GM23338 (cell line): ENCODE results near the gene ZNF48. TPM values are rescaled to one million over a fixed set of nuclear protein-coding genes. Genes with fewer than 3 reads are reported as not detected.

Source experiments
- ATAC-seq: fragments of 200-7000 bp; cut with Tn5 transposase; 3 replicates; pipeline ENCODE4 v1.9.1; 2020
- DNase-seq: peaks from one replicate; pipeline ENCODE4 v3.0.0-alpha.2; 2015; ENCODE audit warnings: low spot score
- H2AFZ ChIP-seq: fragments of 200-600 bp; sonication (generic); 2 replicates; pipeline ENCODE4 v1.8.0; 2016; ENCODE audit warnings: antibody characterized with exemption, mild to moderate bottlenecking, moderate library complexity
- H3F3A ChIP-seq: fragments of 200-600 bp; sonication (generic); replicated peaks from 2 replicates; pipeline ENCODE4 v1.8.0; 2017; ENCODE audit warnings: antibody characterized with exemption, mixed run types, low read depth
- H3K27ac ChIP-seq: fragments of 200-600 bp; sonication (generic); 2 replicates; pipeline ENCODE4 v1.6.1; 2016; ENCODE audit warnings: low read depth
- H3K27me3 ChIP-seq: fragments of 200-600 bp; sonication (generic); 2 replicates; pipeline ENCODE4 v1.8.0; 2016; ENCODE audit warnings: mild to moderate bottlenecking, mixed run types, moderate library complexity; ENCODE audit not compliant: insufficient read depth
- H3K36me3 ChIP-seq: fragments of 200-600 bp; sonication (generic); 2 replicates; pipeline ENCODE4 v1.8.0; 2016; ENCODE audit warnings: mild to moderate bottlenecking; ENCODE audit not compliant: insufficient read depth
- H3K4me1 ChIP-seq: fragments of 200-600 bp; sonication (generic); 2 replicates; pipeline ENCODE4 v1.8.0; 2016; ENCODE audit warnings: mild to moderate bottlenecking, moderate library complexity; ENCODE audit not compliant: insufficient read depth
- H3K4me2 ChIP-seq: fragments of 200-600 bp; sonication (generic); 2 replicates; pipeline ENCODE4 v1.7.1; 2017; ENCODE audit warnings: mixed run types
- H3K4me3 ChIP-seq: fragments of 200-600 bp; sonication (generic); 2 replicates; pipeline ENCODE4 v1.6.1; 2016; ENCODE audit warnings: mixed run types
- H3K79me2 ChIP-seq: fragments of 200-600 bp; sonication (generic); replicated peaks from 2 replicates; pipeline ENCODE4 v1.8.0; 2017; ENCODE audit warnings: mild to moderate bottlenecking; ENCODE audit not compliant: insufficient read depth
- H3K9me2 ChIP-seq: fragments of 200-600 bp; sonication (generic); 2 replicates; pipeline ENCODE4 v1.8.0; 2017; ENCODE audit not compliant: insufficient read depth
- H4K20me1 ChIP-seq: fragments of 200-600 bp; sonication (generic); replicated peaks from 2 replicates; pipeline ENCODE4 v1.8.0; 2017; ENCODE audit warnings: mild to moderate bottlenecking; ENCODE audit not compliant: insufficient read depth
- H3K27ac Mint-ChIP-seq: 2 replicates; pipeline ENCODE4 v1.8.0; 2020; ENCODE audit warnings: inconsistent platforms, mild to moderate bottlenecking, moderate library complexity, mixed read lengths
- H3K27me3 Mint-ChIP-seq: 3 replicates; pipeline ENCODE4 v1.8.0; 2022; ENCODE audit warnings: low read depth, mild to moderate bottlenecking, moderate library complexity, mixed read lengths, inconsistent platforms; ENCODE audit not compliant: insufficient read depth, poor library complexity
- H3K36me3 Mint-ChIP-seq: 3 replicates; pipeline ENCODE4 v1.8.0; 2021; ENCODE audit warnings: low read depth, mild to moderate bottlenecking, inconsistent platforms, moderate library complexity, mixed read lengths
- H3K4me1 Mint-ChIP-seq: 3 replicates; pipeline ENCODE4 v1.8.0; 2020; ENCODE audit warnings: mild to moderate bottlenecking, inconsistent platforms, mixed read lengths
- H3K4me3 Mint-ChIP-seq: 3 replicates; pipeline ENCODE4 v1.8.0; 2021; ENCODE audit warnings: moderate library complexity, mild to moderate bottlenecking, inconsistent platforms, mixed read lengths
- H3K9me3 Mint-ChIP-seq: 3 replicates; pipeline ENCODE4 v1.8.0; 2020; ENCODE audit warnings: moderate library complexity, mild to moderate bottlenecking, inconsistent platforms, mixed read lengths
- CREB1 ChIP-seq: fragments of 250-450 bp; sonication (Bioruptor Pico); IDR thresholded peaks from 2 replicates; pipeline ENCODE4 v1.5.0; 2020; ENCODE audit warnings: low read depth, mild to moderate bottlenecking, moderate library complexity
- EZH2 ChIP-seq: fragments of 200-600 bp; sonication (generic); IDR thresholded peaks from one replicate; pipeline ENCODE4 v1.8.0; 2017; ENCODE audit warnings: antibody characterized with exemption, mild to moderate bottlenecking, low read depth; ENCODE audit not compliant: unreplicated experiment
- JUNB ChIP-seq: IDR thresholded peaks from one replicate; pipeline ENCODE4 v1.6.1; 2016; ENCODE audit warnings: antibody characterized with exemption; ENCODE audit not compliant: unreplicated experiment
- STAT1 ChIP-seq: IDR thresholded peaks from one replicate; pipeline ENCODE4 v1.6.1; 2016; ENCODE audit warnings: antibody characterized with exemption; ENCODE audit not compliant: unreplicated experiment
- ZNF331 ChIP-seq: fragments of 250-450 bp; sonication (Bioruptor Pico); IDR thresholded peaks from 2 replicates; pipeline ENCODE4 v1.5.0; 2020; ENCODE audit warnings: low read depth, mild to moderate bottlenecking, moderate library complexity
- polyA plus RNA-seq: library from polyadenylated mRNA; unstranded; fragments of >200 nt; fragmentation: Nextera tagmentation; extraction: Ambion mirVana; gene quantifications from 2 replicates; pipeline ENCODE4 v1.2.1, GENCODE V29; 2016
- total RNA-seq: library from RNA; depleted of rRNA; stranded (reverse); fragments of >200 nt; shearing (Covaris generic); gene quantifications from 2 replicates; pipeline ENCODE4 v1.2.3, GENCODE V29; 2014
- TF ChIP-seq, protein P1 (sequence below): IDR thresholded peaks from one replicate; pipeline ENCODE4 v1.6.1; 2018; ENCODE audit warnings: antibody characterized with exemption; ENCODE audit not compliant: unreplicated experiment
- TF ChIP-seq, protein P2 (sequence below), 2 experiments: fragments of 200-600 bp in 1 of 2; sonication (generic) in 1 of 2; conservative IDR thresholded peaks; 2 replicates each; pipeline versions ENCODE4 v1.5.1 to v1.6.1; 2016 to 2017; ENCODE audit warnings: antibody characterized with exemption in 2 of 2, low read depth in 2 of 2, mild to moderate bottlenecking in 2 of 2, moderate library complexity in 1 of 2

Gene ZNF48
- total and polyA plus RNA-seq, 2 experiments from 2014 or later: 4.8 to 44.3 TPM

DNA sequence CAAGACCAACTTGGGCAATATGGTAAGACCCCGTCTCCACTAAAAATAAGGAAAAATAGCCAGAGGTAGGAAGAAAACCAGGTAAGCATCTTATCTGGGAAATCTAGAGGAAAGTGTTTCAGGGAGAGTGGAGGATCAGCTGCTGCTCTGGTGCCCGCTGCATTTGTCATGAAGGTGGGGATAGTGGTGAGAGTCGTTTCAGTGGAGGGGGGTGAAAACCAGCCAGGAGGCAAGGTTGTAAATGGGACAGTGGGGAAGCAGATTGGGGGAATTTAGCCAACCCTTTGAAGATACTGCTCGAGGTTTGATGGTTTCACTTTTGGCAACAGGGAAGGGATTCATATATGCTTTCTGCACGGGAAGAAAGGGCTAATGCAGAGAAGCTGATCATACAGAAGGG lies 25.8 kb downstream of the ZNF48 start:
- no peaks in the 10 kb centered on the region for H3K9me3 Mint-ChIP-seq
- no peak for DNase-seq
- H3K4me3 Mint-ChIP-seq: no peak overlapping the region
- no peak overlapping the region for H3K4me3 ChIP-seq
- ATAC-seq: no peak
- peaks cover 30% of the 10 kb centered on the region for H3F3A ChIP-seq
- no peak overlapping the region for H3K4me2 ChIP-seq
- H3K4me1 ChIP-seq: no peaks in the 10 kb centered on the region; the same call in 1 of the 2 replicates
- no peaks in the 10 kb centered on the region for H3K9me2 ChIP-seq
- H3K36me3 ChIP-seq: peaks cover 15% of the 10 kb centered on the region
- H3K36me3 Mint-ChIP-seq: peaks cover 56% of the 10 kb centered on the region
- H2AFZ ChIP-seq: no peak overlapping the region
- H4K20me1 ChIP-seq: peaks cover 26% of the 10 kb centered on the region
- H3K4me1 Mint-ChIP-seq: peaks cover 14% of the 10 kb centered on the region
- no peak overlapping the region for H3K27ac ChIP-seq
- no peaks in the 10 kb centered on the region for H3K79me2 ChIP-seq
- no peak overlapping the region for H3K27ac Mint-ChIP-seq
- H3K27me3 ChIP-seq: no peaks in the 10 kb centered on the region
- TF ChIP-seq JUNB (no peak), CREB1 (CRISPR knock-in tag) (no peak), ZNF331 (CRISPR knock-in tag) (no peak), EZH2 (no peak)
- TF ChIP-seq, protein P1, sequence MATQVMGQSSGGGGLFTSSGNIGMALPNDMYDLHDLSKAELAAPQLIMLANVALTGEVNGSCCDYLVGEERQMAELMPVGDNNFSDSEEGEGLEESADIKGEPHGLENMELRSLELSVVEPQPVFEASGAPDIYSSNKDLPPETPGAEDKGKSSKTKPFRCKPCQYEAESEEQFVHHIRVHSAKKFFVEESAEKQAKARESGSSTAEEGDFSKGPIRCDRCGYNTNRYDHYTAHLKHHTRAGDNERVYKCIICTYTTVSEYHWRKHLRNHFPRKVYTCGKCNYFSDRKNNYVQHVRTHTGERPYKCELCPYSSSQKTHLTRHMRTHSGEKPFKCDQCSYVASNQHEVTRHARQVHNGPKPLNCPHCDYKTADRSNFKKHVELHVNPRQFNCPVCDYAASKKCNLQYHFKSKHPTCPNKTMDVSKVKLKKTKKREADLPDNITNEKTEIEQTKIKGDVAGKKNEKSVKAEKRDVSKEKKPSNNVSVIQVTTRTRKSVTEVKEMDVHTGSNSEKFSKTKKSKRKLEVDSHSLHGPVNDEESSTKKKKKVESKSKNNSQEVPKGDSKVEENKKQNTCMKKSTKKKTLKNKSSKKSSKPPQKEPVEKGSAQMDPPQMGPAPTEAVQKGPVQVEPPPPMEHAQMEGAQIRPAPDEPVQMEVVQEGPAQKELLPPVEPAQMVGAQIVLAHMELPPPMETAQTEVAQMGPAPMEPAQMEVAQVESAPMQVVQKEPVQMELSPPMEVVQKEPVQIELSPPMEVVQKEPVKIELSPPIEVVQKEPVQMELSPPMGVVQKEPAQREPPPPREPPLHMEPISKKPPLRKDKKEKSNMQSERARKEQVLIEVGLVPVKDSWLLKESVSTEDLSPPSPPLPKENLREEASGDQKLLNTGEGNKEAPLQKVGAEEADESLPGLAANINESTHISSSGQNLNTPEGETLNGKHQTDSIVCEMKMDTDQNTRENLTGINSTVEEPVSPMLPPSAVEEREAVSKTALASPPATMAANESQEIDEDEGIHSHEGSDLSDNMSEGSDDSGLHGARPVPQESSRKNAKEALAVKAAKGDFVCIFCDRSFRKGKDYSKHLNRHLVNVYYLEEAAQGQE: no peak
- TF ChIP-seq, protein P2, sequence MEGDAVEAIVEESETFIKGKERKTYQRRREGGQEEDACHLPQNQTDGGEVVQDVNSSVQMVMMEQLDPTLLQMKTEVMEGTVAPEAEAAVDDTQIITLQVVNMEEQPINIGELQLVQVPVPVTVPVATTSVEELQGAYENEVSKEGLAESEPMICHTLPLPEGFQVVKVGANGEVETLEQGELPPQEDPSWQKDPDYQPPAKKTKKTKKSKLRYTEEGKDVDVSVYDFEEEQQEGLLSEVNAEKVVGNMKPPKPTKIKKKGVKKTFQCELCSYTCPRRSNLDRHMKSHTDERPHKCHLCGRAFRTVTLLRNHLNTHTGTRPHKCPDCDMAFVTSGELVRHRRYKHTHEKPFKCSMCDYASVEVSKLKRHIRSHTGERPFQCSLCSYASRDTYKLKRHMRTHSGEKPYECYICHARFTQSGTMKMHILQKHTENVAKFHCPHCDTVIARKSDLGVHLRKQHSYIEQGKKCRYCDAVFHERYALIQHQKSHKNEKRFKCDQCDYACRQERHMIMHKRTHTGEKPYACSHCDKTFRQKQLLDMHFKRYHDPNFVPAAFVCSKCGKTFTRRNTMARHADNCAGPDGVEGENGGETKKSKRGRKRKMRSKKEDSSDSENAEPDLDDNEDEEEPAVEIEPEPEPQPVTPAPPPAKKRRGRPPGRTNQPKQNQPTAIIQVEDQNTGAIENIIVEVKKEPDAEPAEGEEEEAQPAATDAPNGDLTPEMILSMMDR (conservative IDR thresholded peaks at IDR 0.05; ENCODE audit: low read depth in 2 of 2): no peak
- H3K27me3 Mint-ChIP-seq: peaks cover 12% of the 10 kb centered on the region

GRCh38 chr16:30428055-30428454 lies 32.8 kb downstream of the ZNF48 start:
- TF ChIP-seq STAT1: no peak
- TF ChIP-seq, protein P2 (conservative IDR thresholded peaks at IDR 0.05; ENCODE audit: low read depth in 2 of 2): no peak
- Histone ChIP-seq H3K27me3 (no peaks in the 10 kb centered on the region), H3K4me2 (0 out of 2 replicates have a peak overlapping the region, but pooled peaks have one; percentile 91), H3K9me2 (no peaks in the 10 kb centered on the region), H3K36me3 (peaks cover 13% of the 10 kb centered on the region), H3K4me3 (peak overlapping the region; percentile 67; the same call in 1 of the 2 replicates), H3K4me1 (peaks cover 15% of the 10 kb centered on the region), H3K27ac (0 out of 2 replicates have a peak overlapping the region, but pooled peaks have one; percentile 66), H3F3A (peaks cover 11% of the 10 kb centered on the region), H4K20me1 (peaks cover 10% of the 10 kb centered on the region), H3K79me2 (peaks cover 32% of the 10 kb centered on the region), H2AFZ (no peak overlapping the region)
- H3K27ac Mint-ChIP-seq: no peak overlapping the region
- H3K9me3 Mint-ChIP-seq: no peaks in the 10 kb centered on the region; the same call in 2 of the 3 replicates
- H3K36me3 Mint-ChIP-seq: peaks cover 52% of the 10 kb centered on the region
- peaks cover 11% of the 10 kb centered on the region for H3K27me3 Mint-ChIP-seq
- DNase-seq (no peak), ATAC-seq (no peak)
- peaks cover 11% of the 10 kb centered on the region for H3K4me1 Mint-ChIP-seq
- H3K4me3 Mint-ChIP-seq: no peak overlapping the region; the same call in 1 of the 3 replicates
